ENCODE results near the gene DLGAP1.

GRCh38 chr18:3605954-3606443 lies 849.1 kb downstream of the DLGAP1 start:
- TF ChIP-seq EZH2 (IDR thresholded peaks at IDR 0.05) (no peak), CTCF (IDR thresholded peaks at IDR 0.05) (no peak)
